H1 (cell line): Measurements from ENCODE around the gene SPDYE6. TPM values are rescaled to one million over a fixed set of nuclear protein-coding genes. Genes with fewer than 3 reads are reported as not detected.

Experiments used
- CTCF ChIA-PET: fragments of 300-600 bp; sonication (Branson Sonifier 250); formaldehyde crosslinking; loops from one replicate; lab custom pipeline; 2021; ENCODE audit not compliant: partially characterized antibody; lab: Charles Lee
- POLR2A ChIA-PET: fragments of 300-600 bp; sonication (Branson Sonifier 250); formaldehyde crosslinking; loops from one replicate; lab custom pipeline; 2021; ENCODE audit warnings: inconsistent platforms; ENCODE audit not compliant: partially characterized antibody; lab: Charles Lee
- DNase-seq, 2 experiments: peaks; one replicate each; pipeline versions ENCODE4 v3.0.0 to v3.0.0-alpha.2; 2010 to 2022; ENCODE audit warnings: low spot score in 2 of 2, low read depth in 1 of 2, mixed read lengths in 1 of 2
- FAIRE-seq: peaks from 2 replicates; lab custom pipeline; 2011; peaks lifted over from hg19 to GRCh38; lab: Jason Lieb, UNC
- H2AFZ ChIP-seq: 2 replicates; pipeline ENCODE4 v1.8.1; 2012; ENCODE audit warnings: low read length, inconsistent platforms
- H2AK5ac ChIP-seq: 2 replicates; pipeline ENCODE4 v1.6.1; 2013; ENCODE audit warnings: low read depth, low read length
- H2BK120ac ChIP-seq: replicated peaks from 2 replicates; pipeline ENCODE3; 2013; ENCODE audit warnings: low read depth, low read length, inconsistent platforms
- H2BK12ac ChIP-seq: 2 replicates; pipeline ENCODE4 v1.6.1; 2013; ENCODE audit warnings: low read depth, low read length
- H2BK15ac ChIP-seq: 2 replicates; pipeline ENCODE4 v1.6.1; 2013; ENCODE audit warnings: low read length
- H2BK20ac ChIP-seq: 2 replicates; pipeline ENCODE4 v1.6.1; 2013; ENCODE audit warnings: low read length
- H2BK5ac ChIP-seq: 2 replicates; pipeline ENCODE4 v1.6.1; 2013; ENCODE audit warnings: low read depth, low read length
- H3K14ac ChIP-seq: 2 replicates; pipeline ENCODE4 v1.6.1; 2013; ENCODE audit warnings: inconsistent platforms; ENCODE audit not compliant: insufficient read length
- H3K18ac ChIP-seq: 2 replicates; pipeline ENCODE4 v1.6.1; 2013; ENCODE audit warnings: low read length; ENCODE audit errors: extremely low read depth
- H3K23ac ChIP-seq: 2 replicates; pipeline ENCODE4 v1.6.1; 2013; ENCODE audit warnings: inconsistent platforms; ENCODE audit not compliant: insufficient read length
- H3K23me2 ChIP-seq: 2 replicates; pipeline ENCODE4 v1.6.1; 2013; ENCODE audit warnings: low read depth, low read length
- H3K27ac ChIP-seq: 2 replicates; pipeline ENCODE4 v1.6.1; 2011; ENCODE audit warnings: low read depth, low read length, inconsistent platforms
- H3K27me3 ChIP-seq, 4 experiments: replicated peaks in 1 of 4; 1 replicate in 1 of 4; 2 replicates in 3 of 4; pipeline versions ENCODE4 v1.6.1 to v1.8.1; 2011 to 2013; ENCODE audit warnings: low read length in 3 of 4, mild to moderate bottlenecking in 3 of 4, inconsistent platforms in 2 of 4, mixed read lengths in 2 of 4, moderate library complexity in 1 of 4; ENCODE audit not compliant: control insufficient read depth in 3 of 4, insufficient read depth in 3 of 4; ENCODE audit errors: extremely low read depth in 1 of 4
- H3K36me3 ChIP-seq, 4 experiments: 2 replicates each; pipeline versions ENCODE4 v1.6.1 to v1.8.1; 2011 to 2013; ENCODE audit warnings: mild to moderate bottlenecking in 4 of 4, low read length in 3 of 4, moderate library complexity in 2 of 4, control low read depth in 1 of 4, inconsistent platforms in 1 of 4; ENCODE audit not compliant: insufficient read depth in 4 of 4, control insufficient read depth in 2 of 4
- H3K4ac ChIP-seq: replicated peaks from 2 replicates; pipeline ENCODE3; 2013; ENCODE audit warnings: low read length, low read depth, mixed read lengths, inconsistent platforms; ENCODE audit not compliant: insufficient read length
- H3K4me1 ChIP-seq, 4 experiments: replicated peaks in 1 of 4; 1 replicate in 1 of 4; 2 replicates in 3 of 4; pipeline versions ENCODE4 v1.6.1 to v1.8.1; 2011 to 2013; ENCODE audit warnings: low read length in 3 of 4, inconsistent platforms in 2 of 4, mixed read lengths in 1 of 4; ENCODE audit not compliant: insufficient read depth in 4 of 4, control insufficient read depth in 3 of 4
- H3K4me2 ChIP-seq, 2 experiments: 2 replicates each; pipeline versions ENCODE4 v1.6.1 to v1.8.1; 2011 to 2013; ENCODE audit warnings: low read depth in 2 of 2, low read length in 2 of 2, control low read depth in 1 of 2, inconsistent platforms in 1 of 2, mild to moderate bottlenecking in 1 of 2; ENCODE audit not compliant: insufficient read depth in 1 of 2
- H3K4me3 ChIP-seq, 4 experiments: fragments of 200-600, 300-600 bp in 1 of 4; sonication (generic), shearing (Covaris generic), sonication (Bioruptor Twin) in 1 of 4; 2 replicates each; pipeline versions ENCODE4 v1.5.1 to v1.8.1; 2011 to 2016; ENCODE audit warnings: low read length in 4 of 4, low read depth in 3 of 4, control low read depth in 2 of 4, inconsistent platforms in 2 of 4, mild to moderate bottlenecking in 2 of 4, mixed read lengths in 1 of 4, moderate library complexity in 1 of 4; ENCODE audit not compliant: insufficient read depth in 2 of 4; ENCODE audit errors: extremely low read depth in 1 of 4
- H3K56ac ChIP-seq: replicated peaks from 2 replicates; pipeline ENCODE3; 2013; ENCODE audit warnings: low read depth, mild to moderate bottlenecking, mixed read lengths, low read length, inconsistent platforms; ENCODE audit not compliant: insufficient read length
- H3K79me1 ChIP-seq: 2 replicates; pipeline ENCODE4 v1.6.1; 2013; ENCODE audit warnings: low read depth, low read length, control low read depth
- H3K79me2 ChIP-seq, 2 experiments: 2 replicates each; pipeline versions ENCODE4 v1.6.1 to v1.8.1; 2012 to 2013; ENCODE audit warnings: low read length in 2 of 2, mild to moderate bottlenecking in 2 of 2, inconsistent platforms in 1 of 2; ENCODE audit not compliant: insufficient read depth in 2 of 2, control insufficient read depth in 1 of 2
- H3K9ac ChIP-seq, 4 experiments: replicated peaks in 1 of 4; 1 replicate in 1 of 4; 2 replicates in 3 of 4; pipeline versions ENCODE4 v1.6.1 to v1.8.1; 2011 to 2013; ENCODE audit warnings: low read depth in 3 of 4, low read length in 3 of 4, control low read depth in 2 of 4, mild to moderate bottlenecking in 2 of 4, moderate library complexity in 2 of 4, inconsistent platforms in 1 of 4; ENCODE audit errors: extremely low read depth in 1 of 4
- H3K9me3 ChIP-seq, 2 experiments: 2 replicates each; pipeline versions ENCODE4 v1.6.1 to v1.8.1; 2012 to 2013; ENCODE audit warnings: mild to moderate bottlenecking in 2 of 2, moderate library complexity in 2 of 2, control low read depth in 1 of 2, inconsistent platforms in 1 of 2, low read depth in 1 of 2, low read length in 1 of 2, mixed read lengths in 1 of 2; ENCODE audit not compliant: insufficient read depth in 2 of 2
- H4K20me1 ChIP-seq, 2 experiments: replicated peaks in 1 of 2; 2 replicates each; pipeline versions ENCODE3 to v1.8.1; 2011 to 2013; ENCODE audit warnings: inconsistent platforms in 2 of 2, low read length in 2 of 2, mild to moderate bottlenecking in 1 of 2; ENCODE audit not compliant: insufficient read depth in 2 of 2, control insufficient read depth in 1 of 2
- H4K5ac ChIP-seq: 2 replicates; pipeline ENCODE4 v1.6.1; 2013; ENCODE audit warnings: low read length, low read depth, mixed read lengths, inconsistent platforms; ENCODE audit not compliant: insufficient read length
- H4K8ac ChIP-seq: 2 replicates; pipeline ENCODE4 v1.8.0; 2013; ENCODE audit warnings: mild to moderate bottlenecking, moderate library complexity, low read length, inconsistent platforms; ENCODE audit not compliant: insufficient read depth; ENCODE audit errors: extremely low read depth
- H4K91ac ChIP-seq: replicated peaks from 2 replicates; pipeline ENCODE3; 2013; ENCODE audit warnings: low read length, mixed read lengths, inconsistent platforms; ENCODE audit not compliant: insufficient read length
- KDM5A ChIP-seq: fragments of 200-600 bp; IDR thresholded peaks from 2 replicates; pipeline ENCODE4 v1.7.1; 2012; ENCODE audit warnings: mild to moderate bottlenecking, low read length, inconsistent platforms, mixed read lengths
- TAF1 ChIP-seq: IDR thresholded peaks from 2 replicates; pipeline ENCODE4 v1.6.1; 2011; ENCODE audit warnings: mild to moderate bottlenecking, low read depth, low read length
- whole genome bisulfite sequencing, 2 experiments: shearing (Covaris generic) in 1 of 2; methylation state at CpG; one replicate each; pipeline versions ENCODE4 v1.1.6 to v1.1.7; 2013 to 2015; ENCODE audit warnings: low lambda C conversion rate in 2 of 2, mixed read lengths in 2 of 2, inconsistent platforms in 1 of 2, low coverage in 1 of 2, missing lambda C conversion rate in 1 of 2; ENCODE audit not compliant: insufficient replicate concordance in 2 of 2, insufficient coverage in 1 of 2, insufficient read length in 1 of 2; ENCODE audit errors: extremely low coverage in 1 of 2, missing lambda C conversion rate in 1 of 2; 5-methylcytosine and 5-hydroxymethylcytosine counted together
- polyA plus RNA-seq, 7 experiments: library from polyadenylated mRNA; depleted of rRNA in 3 of 7; stranded (reverse) in 5 of 7; unstranded in 2 of 7; fragments of >200 nt in 5 of 7; fragments of 200-250 nt in 2 of 7; gene quantifications; 1 replicate in 5 of 7; 2 replicates in 1 of 7; 4 replicates in 1 of 7; pipeline versions ENCODE4 v1.2.1 to v1.2.3, GENCODE V29; 2011 to 2013; ENCODE audit warnings: missing spikeins in 2 of 7, mixed read lengths in 2 of 7
- total RNA-seq: library from RNA; stranded (reverse); fragmentation: NEBNext Ultra II Directional; extraction: Animal tissue kit (Norgen Biotek cat#: 25700); gene quantifications from 2 replicates; pipeline ENCODE4 v1.2.1, GENCODE V29; 2021

SPDYE6 gene
- total and polyA plus RNA-seq, 2 of the 8 experiments (the other 6 are each of a cell fraction or from before 2014, with no cell fraction given): not detected

DNA sequence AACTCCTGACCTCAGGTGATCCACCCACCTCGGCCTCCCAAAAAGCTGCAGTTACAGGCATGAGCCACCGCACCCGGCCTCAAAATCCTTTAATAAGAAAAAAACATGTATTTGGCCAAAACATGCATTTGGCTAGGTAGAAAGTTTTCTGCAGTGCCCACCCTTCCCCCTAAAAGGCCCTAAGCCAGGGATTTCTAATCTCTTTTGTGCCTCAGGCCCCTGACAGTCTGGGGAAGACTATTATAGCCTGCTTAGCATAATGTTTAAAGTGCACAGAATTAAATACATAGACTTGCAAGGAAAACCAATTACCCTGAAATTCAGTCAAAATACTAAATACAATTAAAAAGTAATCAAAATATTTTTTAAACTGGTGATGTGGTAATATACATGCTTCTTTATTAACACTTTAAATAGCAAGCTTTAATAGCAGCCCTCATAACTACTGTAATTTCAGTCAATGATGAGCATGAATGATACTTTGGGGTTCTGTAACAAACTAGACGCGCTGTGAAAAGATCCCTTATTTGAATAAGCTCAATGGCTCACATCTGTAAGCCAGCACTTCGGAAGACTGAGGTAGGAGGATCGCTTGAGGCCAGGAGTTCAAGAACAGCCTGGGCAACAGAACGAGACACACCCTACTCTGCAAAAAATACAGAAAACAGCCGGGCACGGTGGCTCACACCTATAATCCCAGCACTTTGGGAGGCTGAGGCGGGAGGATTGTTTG lies 29.9 kb downstream of the SPDYE6 start:
- 95% methylated on average over 11 of the region's 11 CpGs; no CpG with 5 or more reads in 1 of the 2 experiments for WGBS, 2 experiments
- Histone ChIP-seq H2BK20ac (no peak overlapping the region), H4K20me1 (peaks cover 0 to 1% of the 10 kb centered on the region in 2 experiments), H3K79me1 (no peaks in the 10 kb centered on the region), H3K18ac (no peak overlapping the region), H3K36me3 (no peaks in the 10 kb centered on the region), H3K14ac (no peak overlapping the region), H2BK5ac (no peak overlapping the region), H2BK12ac (no peak overlapping the region), H2BK120ac (no peak overlapping the region), H2AFZ (no peak overlapping the region), H3K9ac (no peak overlapping the region), H2AK5ac (no peak overlapping the region), H3K23me2 (no peaks in the 10 kb centered on the region), H3K4me3 (no peak overlapping the region), H3K4me1 (peaks cover 0 to 3% (median under 1%) of the 10 kb centered on the region in 4 experiments; a peak in 3 of 7 replicates), H4K5ac (no peak overlapping the region), H2BK15ac (no peak overlapping the region), H3K27me3 (peaks cover 0 to 2% (median 0%) of the 10 kb centered on the region in 4 experiments; a peak in 2 of 7 replicates), H4K91ac (no peak overlapping the region), H3K23ac (no peak overlapping the region), H3K27ac (no peak overlapping the region), H3K56ac (no peak overlapping the region), H4K8ac (no peak overlapping the region), H3K4me2 (no peak overlapping the region), H3K4ac (no peak overlapping the region), H3K9me3 (no peaks in the 10 kb centered on the region), H3K79me2 (no peaks in the 10 kb centered on the region)
- ChIA-PET CTCF (interaction anchor here (0.9 to 1.1 kb wide), 2 partner anchors 8 to 78 kb away, joined by 3 read pairs; no protein-coding TSS in a partner anchor), POLR2A (no interaction called here)
- TF ChIP-seq TAF1 (no peak), KDM5A (no peak)
- FAIRE-seq (no peak), DNase-seq (peak in 1 of 2 experiments; percentile 35)
